Endothelial cell of umbilical vein (primary cell): Measurements from ENCODE around the gene RBX1. TPM values are rescaled to one million over a fixed set of nuclear protein-coding genes. Genes with fewer than 3 reads are reported as not detected.

Experiments used
- BruUV-seq: library from RNA; stranded (reverse); fragments of 400-500 nt; replicated peaks from 2 replicates; lab custom pipeline; 2021; lab: Mats Ljungman, UMichigan
- CTCF ChIA-PET: fragments of 300-600, 350-600 bp; sonication (Branson Sonifier 250); formaldehyde crosslinking; loops from one replicate; lab custom pipeline; 2021; ENCODE audit warnings: antibody characterized with exemption, inconsistent platforms; lab: Charles Lee
- POLR2A ChIA-PET: fragments of 300-600, 350-600 bp; sonication (Branson Sonifier 250); formaldehyde crosslinking; loops from one replicate; lab custom pipeline; 2021; ENCODE audit warnings: antibody characterized with exemption, inconsistent platforms; lab: Charles Lee
- DNase-seq: peaks from one replicate; pipeline ENCODE4 v3.0.0-alpha.2; 2011; ENCODE audit warnings: low read depth, low spot score
- FAIRE-seq: peaks from 2 replicates; lab custom pipeline; 2011; peaks lifted over from hg19 to GRCh38; lab: Jason Lieb, UNC
- H2AFZ ChIP-seq: 2 replicates; pipeline ENCODE4 v1.6.0; 2012; ENCODE audit warnings: low read depth, low read length, control low read depth, inconsistent platforms
- H3K27ac ChIP-seq: 2 replicates; pipeline ENCODE4 v1.5.1; 2011; ENCODE audit warnings: low read depth, mild to moderate bottlenecking, control low read depth, low read length, moderate library complexity; ENCODE audit not compliant: insufficient read depth
- H3K27me3 ChIP-seq, 2 experiments: 2 replicates each; pipeline versions ENCODE4 v1.6.0 to v1.6.1; 2011; ENCODE audit warnings: low read length in 2 of 2, mixed read lengths in 1 of 2; ENCODE audit not compliant: control insufficient read depth in 2 of 2, insufficient read depth in 2 of 2
- H3K36me3 ChIP-seq, 2 experiments: 2 replicates in 1 of 2; 3 replicates in 1 of 2; pipeline ENCODE4 v1.5.1; 2011; ENCODE audit warnings: low read length in 2 of 2, mild to moderate bottlenecking in 1 of 2, moderate library complexity in 1 of 2; ENCODE audit not compliant: control insufficient read depth in 2 of 2, insufficient read depth in 2 of 2; ENCODE audit errors: extremely low read depth in 1 of 2
- H3K4me1 ChIP-seq: 3 replicates; pipeline ENCODE4 v1.5.1; 2011; ENCODE audit warnings: mild to moderate bottlenecking, low read length; ENCODE audit not compliant: control insufficient read depth, insufficient read depth; ENCODE audit errors: extremely low read depth
- H3K4me2 ChIP-seq: 2 replicates; pipeline ENCODE4 v1.6.1; 2011; ENCODE audit warnings: low read length, control low read depth, mixed read lengths; ENCODE audit not compliant: insufficient read depth
- H3K4me3 ChIP-seq, 3 experiments: fragments of 200-600 bp in 1 of 3; sonication (generic), shearing (Covaris generic) in 1 of 3; replicated peaks in 1 of 3; 2 replicates each; pipeline ENCODE4 v1.5.1; 2011 to 2016; ENCODE audit warnings: control low read depth in 3 of 3, low read length in 3 of 3, mild to moderate bottlenecking in 2 of 3, inconsistent platforms in 1 of 3, low read depth in 1 of 3, moderate library complexity in 1 of 3; ENCODE audit not compliant: insufficient read depth in 1 of 3
- H3K79me2 ChIP-seq: 2 replicates; pipeline ENCODE4 v1.6.0; 2012; ENCODE audit warnings: low read length, inconsistent platforms; ENCODE audit not compliant: control insufficient read depth, insufficient read depth
- H3K9ac ChIP-seq: replicated peaks from 2 replicates; pipeline ENCODE3; 2011; ENCODE audit warnings: low read length, control low read depth; ENCODE audit not compliant: insufficient read depth; ENCODE audit errors: extremely low read depth
- H3K9me1 ChIP-seq: replicated peaks from 3 replicates; pipeline ENCODE4 v1.6.0; 2011; ENCODE audit warnings: mild to moderate bottlenecking, low read length; ENCODE audit not compliant: control insufficient read depth, insufficient read depth; ENCODE audit errors: extremely low read depth
- H3K9me3 ChIP-seq: replicated peaks from 2 replicates; pipeline ENCODE4 v1.5.1; 2012; ENCODE audit warnings: low read length, inconsistent platforms; ENCODE audit not compliant: control insufficient read depth, insufficient read depth
- H4K20me1 ChIP-seq: replicated peaks from 2 replicates; pipeline ENCODE3; 2011; ENCODE audit warnings: mild to moderate bottlenecking, low read length; ENCODE audit not compliant: control insufficient read depth, insufficient read depth; ENCODE audit errors: extremely low read depth
- EZH2 ChIP-seq: IDR thresholded peaks from 2 replicates; pipeline ENCODE4 v1.6.1; 2012; ENCODE audit warnings: borderline replicate concordance, low read depth, mild to moderate bottlenecking, moderate library complexity, low read length, inconsistent platforms; ENCODE audit not compliant: severe bottlenecking
- FOS ChIP-seq: IDR thresholded peaks from 2 replicates; pipeline ENCODE4 v1.6.1; 2011; ENCODE audit warnings: mild to moderate bottlenecking, low read length, moderate library complexity, borderline replicate concordance; ENCODE audit not compliant: insufficient read depth
- GATA2 ChIP-seq: IDR thresholded peaks from 2 replicates; pipeline ENCODE4 v1.7.0; 2011; ENCODE audit warnings: low read depth, mild to moderate bottlenecking, moderate library complexity, mixed read lengths, low read length; ENCODE audit not compliant: insufficient read length, insufficient read depth
- MYC ChIP-seq: IDR thresholded peaks from one replicate; pipeline ENCODE4 v1.6.1; 2011; ENCODE audit warnings: mild to moderate bottlenecking, low read depth, low read length
- POLR2A ChIP-seq: IDR thresholded peaks from 2 replicates; pipeline ENCODE4 v1.6.1; 2012; ENCODE audit warnings: low read depth, mild to moderate bottlenecking, control low read depth, low read length
- POLR2AphosphoS5 ChIP-seq: IDR thresholded peaks from 2 replicates; pipeline ENCODE4 v1.6.1; 2012; ENCODE audit warnings: low read depth, mild to moderate bottlenecking, control low read depth, low read length, moderate library complexity; ENCODE audit not compliant: insufficient read depth
- dilution Hi-C: fragments of 300-500 bp; cut with MboI; formaldehyde crosslinking; loops from one replicate; pipeline ENCODE4 v1.15.0; 2019; ENCODE audit warnings: low sequenced_read_pairs; ENCODE audit not compliant: extremely low pct_ligation_motif_present
- intact Hi-C: fragments of 100-400 bp; cut with micrococcal nuclease; formaldehyde crosslinking; loops from one replicate; pipeline ENCODE4 v1.10.0; 2022
- polyA plus RNA-seq, 4 experiments: library from polyadenylated mRNA; depleted of rRNA in 3 of 4; stranded (reverse) in 3 of 4; unstranded in 1 of 4; fragments of >200 nt; gene quantifications; 2 replicates each; pipeline versions ENCODE4 v1.2.1 to v1.2.3, GENCODE V29; 2011 to 2012; ENCODE audit warnings: missing spikeins in 1 of 4
- total RNA-seq: library from RNA; stranded (reverse); gene quantifications from 2 replicates; pipeline ENCODE4 v1.2.3, GENCODE V29; 2021
- TF ChIP-seq, protein P1 (sequence below), 2 donors: IDR thresholded peaks; 1 replicate in 1 of 2; 2 replicates in 1 of 2; pipeline ENCODE4 v1.5.1; 2011; ENCODE audit warnings: low read length in 2 of 2, mild to moderate bottlenecking in 2 of 2, moderate library complexity in 2 of 2, control low read depth in 1 of 2, inconsistent platforms in 1 of 2, low read depth in 1 of 2; ENCODE audit not compliant: insufficient read depth in 1 of 2; ENCODE audit errors: extremely low read depth in 1 of 2
- TF ChIP-seq, protein P2 (sequence below): IDR thresholded peaks from 2 replicates; pipeline ENCODE4 v1.6.1; 2011; ENCODE audit not compliant: insufficient read depth, insufficient read length

The RBX1 gene
- total and polyA plus RNA-seq, 2 donors (not counting 3 experiments of a cell fraction or from before 2014, with no cell fraction given), result 74.7 to 102 TPM

DNA sequence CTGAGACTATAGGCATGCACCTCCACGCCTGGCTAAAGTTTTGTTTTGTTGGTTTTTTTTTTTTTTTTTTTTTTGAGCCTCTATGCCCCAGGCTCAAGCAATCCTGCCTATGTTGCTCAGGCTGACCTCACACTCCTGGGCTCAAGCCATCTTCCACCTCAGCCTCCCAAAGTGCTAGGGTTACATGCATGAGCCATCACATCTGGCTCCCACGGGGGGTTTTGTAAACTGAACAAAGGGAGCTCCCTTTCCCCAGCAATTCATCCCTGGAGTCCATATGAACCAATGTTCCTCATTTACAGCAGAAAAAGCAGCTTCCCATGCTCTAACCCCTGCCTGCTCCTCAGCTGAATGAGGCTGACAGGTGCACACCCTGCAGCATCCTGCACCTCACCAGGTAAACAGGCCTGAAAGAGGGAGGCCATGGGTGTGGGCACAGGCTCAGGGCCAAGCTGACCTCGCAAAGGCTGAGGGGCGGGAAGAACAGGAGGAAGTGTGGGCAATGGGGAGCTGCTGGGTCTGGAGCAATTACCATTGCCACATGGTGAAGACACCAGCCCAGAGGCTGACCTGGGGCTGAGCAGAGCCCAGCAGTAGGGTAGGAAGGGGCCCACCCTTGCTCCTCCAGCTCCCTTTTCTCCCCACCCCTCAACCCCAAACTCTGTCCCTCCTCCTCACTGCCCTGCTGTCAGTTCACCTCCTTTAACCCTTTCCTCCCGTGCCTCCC lies 58.2 kb downstream of the RBX1 start:
- intact Hi-C loops (no loop called here), dilution Hi-C loops (no loop called here)
- Histone ChIP-seq H2AFZ (no peak overlapping the region), H3K9me1 (no peaks in the 10 kb centered on the region), H4K20me1 (no peaks in the 10 kb centered on the region), H3K4me1 (no peaks in the 10 kb centered on the region), H3K79me2 (no peaks in the 10 kb centered on the region), H3K4me2 (no peak overlapping the region), H3K9me3 (no peaks in the 10 kb centered on the region), H3K27ac (no peak overlapping the region), H3K4me3 (no peak overlapping the region), H3K9ac (no peak overlapping the region), H3K27me3 (no peaks in the 10 kb centered on the region), H3K36me3 (no peaks in the 10 kb centered on the region)
- CTCF ChIA-PET, result interaction anchor here (0.7 kb wide), 1 partner anchor 95 kb away, joined by 7 read pairs; no protein-coding TSS in a partner anchor
- no peak for DNase-seq
- BruUV-seq, result no TSS peak
- POLR2A ChIA-PET, result no interaction called here
- no peak for FAIRE-seq
- TF ChIP-seq FOS (no peak), MYC (no peak), POLR2AphosphoS5 (no peak), EZH2 (no peak), POLR2A (no peak), GATA2 (no peak)
- TF ChIP-seq, protein P1, sequence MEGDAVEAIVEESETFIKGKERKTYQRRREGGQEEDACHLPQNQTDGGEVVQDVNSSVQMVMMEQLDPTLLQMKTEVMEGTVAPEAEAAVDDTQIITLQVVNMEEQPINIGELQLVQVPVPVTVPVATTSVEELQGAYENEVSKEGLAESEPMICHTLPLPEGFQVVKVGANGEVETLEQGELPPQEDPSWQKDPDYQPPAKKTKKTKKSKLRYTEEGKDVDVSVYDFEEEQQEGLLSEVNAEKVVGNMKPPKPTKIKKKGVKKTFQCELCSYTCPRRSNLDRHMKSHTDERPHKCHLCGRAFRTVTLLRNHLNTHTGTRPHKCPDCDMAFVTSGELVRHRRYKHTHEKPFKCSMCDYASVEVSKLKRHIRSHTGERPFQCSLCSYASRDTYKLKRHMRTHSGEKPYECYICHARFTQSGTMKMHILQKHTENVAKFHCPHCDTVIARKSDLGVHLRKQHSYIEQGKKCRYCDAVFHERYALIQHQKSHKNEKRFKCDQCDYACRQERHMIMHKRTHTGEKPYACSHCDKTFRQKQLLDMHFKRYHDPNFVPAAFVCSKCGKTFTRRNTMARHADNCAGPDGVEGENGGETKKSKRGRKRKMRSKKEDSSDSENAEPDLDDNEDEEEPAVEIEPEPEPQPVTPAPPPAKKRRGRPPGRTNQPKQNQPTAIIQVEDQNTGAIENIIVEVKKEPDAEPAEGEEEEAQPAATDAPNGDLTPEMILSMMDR (IDR thresholded peaks at IDR 0.05; ENCODE audit: extremely low read depth in 1 of 2, insufficient read depth in 1 of 2, low read depth in 1 of 2, low read length in 2 of 2), result no peak
- TF ChIP-seq, protein P2, sequence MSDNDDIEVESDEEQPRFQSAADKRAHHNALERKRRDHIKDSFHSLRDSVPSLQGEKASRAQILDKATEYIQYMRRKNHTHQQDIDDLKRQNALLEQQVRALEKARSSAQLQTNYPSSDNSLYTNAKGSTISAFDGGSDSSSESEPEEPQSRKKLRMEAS, result no peak
